Naive thymus-derived CD8-positive, alpha-beta T cell (primary cell): Measurements from ENCODE around the gene SLC43A1. TPM values are rescaled to one million over a fixed set of nuclear protein-coding genes. Genes with fewer than 3 reads are reported as not detected.

ENCODE experiments used
- ATAC-seq, 2 donors: fragments of 150-1000 bp; cut with Tn5 transposase in 1 of 2; sonication (Bioruptor Pico), chemical (Tn5 transposase) in 1 of 2; 1 replicate in 1 of 2; 2 replicates in 1 of 2; pipeline ENCODE4 v1.10.0; 2021; ENCODE audit warnings: mild to moderate bottlenecking in 2 of 2, moderate library complexity in 2 of 2
- POLR2A ChIA-PET: fragments of 350-600 bp; sonication (Branson Sonifier 250); formaldehyde crosslinking; loops from one replicate; lab custom pipeline; 2021; ENCODE audit warnings: antibody characterized with exemption; lab: Charles Lee
- DNase-seq, 10 donors: peaks; one replicate each; pipeline versions ENCODE4 v3.0.0 to v3.0.0-alpha.2; 2020 to 2022
- H3K27ac Mint-ChIP-seq, 10 donors: one replicate each; pipeline ENCODE4 v1.8.0; 2020 to 2022; ENCODE audit warnings: mild to moderate bottlenecking in 10 of 10, mixed read lengths in 10 of 10, moderate library complexity in 4 of 10, inconsistent platforms in 1 of 10
- H3K27me3 Mint-ChIP-seq, 5 donors: one replicate each; pipeline ENCODE4 v1.8.0; 2021 to 2022; ENCODE audit warnings: mixed read lengths in 5 of 5
- H3K36me3 Mint-ChIP-seq, 3 donors: one replicate each; pipeline ENCODE4 v1.8.0; 2020 to 2022; ENCODE audit warnings: mixed read lengths in 3 of 3, mild to moderate bottlenecking in 2 of 3, inconsistent platforms in 1 of 3
- H3K4me1 Mint-ChIP-seq, 4 donors: one replicate each; pipeline ENCODE4 v1.8.0; 2021 to 2022; ENCODE audit warnings: mixed read lengths in 4 of 4
- H3K4me3 Mint-ChIP-seq, 10 donors: one replicate each; pipeline ENCODE4 v1.8.0; 2020 to 2022; ENCODE audit warnings: mild to moderate bottlenecking in 10 of 10, mixed read lengths in 10 of 10, moderate library complexity in 6 of 10, inconsistent platforms in 1 of 10
- H3K9me3 Mint-ChIP-seq, 9 donors: one replicate each; pipeline ENCODE4 v1.8.0; 2020 to 2022; ENCODE audit warnings: mixed read lengths in 9 of 9, mild to moderate bottlenecking in 3 of 9, inconsistent platforms in 1 of 9, moderate library complexity in 1 of 9
- polyA plus RNA-seq, 3 donors: library from polyadenylated mRNA; unstranded; fragments of 300-500 nt; fragmentation: Illumina TruSeq; gene quantifications; one replicate each; pipeline ENCODE4 v1.2.3, GENCODE V29; 2021
- total RNA-seq, 8 experiments: library from RNA in 2 of 8; stranded (reverse) in 2 of 8; gene quantifications; one replicate each; pipeline ENCODE4 v1.2.3 and lab custom pipeline; 2021 to 2026

SLC43A1 gene
- total and polyA plus RNA-seq, 5 experiments from 2014 or later, result 15.3 to 27.8 (median 23.2) TPM

DNA sequence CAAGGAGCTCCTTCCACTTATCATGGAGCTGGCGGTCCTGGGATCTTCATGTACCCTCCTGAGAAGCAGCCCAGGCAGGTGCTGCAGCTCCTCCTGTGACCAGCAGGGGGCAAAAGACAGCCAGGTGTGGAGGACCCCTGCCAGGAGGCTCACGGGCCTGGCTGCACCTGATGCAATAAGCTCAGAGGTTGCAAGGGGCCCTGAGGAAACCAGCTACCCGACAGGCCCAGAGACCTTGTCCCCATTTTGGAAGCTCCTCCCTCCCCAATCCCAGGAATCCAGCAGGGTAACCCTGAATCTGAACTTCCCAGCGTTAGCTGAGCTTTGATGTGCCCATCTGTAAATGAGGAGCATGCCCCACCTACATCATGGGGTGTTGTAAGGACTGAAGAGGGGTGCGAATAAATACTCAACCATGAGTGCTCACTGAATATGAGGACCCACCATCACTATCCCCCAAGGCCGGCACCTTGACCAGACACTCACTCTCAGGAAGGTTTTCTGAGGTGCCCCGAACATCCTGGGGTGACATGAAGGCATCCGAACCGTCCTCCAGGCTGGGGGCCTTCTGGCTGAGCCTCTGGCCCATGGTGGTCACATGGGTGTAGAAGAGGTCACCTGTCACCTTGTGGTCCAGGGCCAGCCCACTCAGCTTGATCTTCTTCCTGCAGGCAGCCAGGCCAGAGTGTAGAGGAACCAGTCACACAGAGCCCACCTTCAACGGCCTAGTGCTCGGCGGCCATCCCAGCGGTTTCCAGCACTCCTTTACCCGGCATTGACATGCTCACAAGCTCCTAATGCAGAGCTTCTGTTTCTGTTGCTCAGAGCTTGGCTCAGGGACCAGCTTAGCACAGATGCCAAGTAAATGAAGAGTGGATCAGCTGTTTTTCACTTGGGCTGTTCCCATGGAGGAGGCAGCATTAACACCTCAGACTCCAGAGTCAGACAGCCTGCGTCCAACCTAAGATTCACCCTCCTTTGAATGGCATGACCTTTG, 21.7 kb downstream of the SLC43A1 start:
- peak overlapping the region in 1 of 10 donors; percentile 48 for H3K27ac Mint-ChIP-seq
- peak; percentile 60 to 87 (median 74) for DNase-seq
- H3K27me3 Mint-ChIP-seq, result peaks cover 0 to 5% (median 2%) of the 10 kb centered on the region in 5 donors
- peaks cover 0 to under 1% (median 0%) of the 10 kb centered on the region in 4 donors for H3K4me1 Mint-ChIP-seq
- peaks cover 2 to 50% (median 19%) of the 10 kb centered on the region in 3 donors for H3K36me3 Mint-ChIP-seq
- no peaks in the 10 kb centered on the region for H3K9me3 Mint-ChIP-seq
- POLR2A ChIA-PET, result interaction anchor here (0.6 to 2.5 kb wide), 6 partner anchors 13 to 45 kb away, joined by 3 to 39 read pairs (median 4); partner anchors contain the start of gene TIMM10
- ATAC-seq, result peak; percentile 95 to 99
- no peak overlapping the region for H3K4me3 Mint-ChIP-seq

DNA sequence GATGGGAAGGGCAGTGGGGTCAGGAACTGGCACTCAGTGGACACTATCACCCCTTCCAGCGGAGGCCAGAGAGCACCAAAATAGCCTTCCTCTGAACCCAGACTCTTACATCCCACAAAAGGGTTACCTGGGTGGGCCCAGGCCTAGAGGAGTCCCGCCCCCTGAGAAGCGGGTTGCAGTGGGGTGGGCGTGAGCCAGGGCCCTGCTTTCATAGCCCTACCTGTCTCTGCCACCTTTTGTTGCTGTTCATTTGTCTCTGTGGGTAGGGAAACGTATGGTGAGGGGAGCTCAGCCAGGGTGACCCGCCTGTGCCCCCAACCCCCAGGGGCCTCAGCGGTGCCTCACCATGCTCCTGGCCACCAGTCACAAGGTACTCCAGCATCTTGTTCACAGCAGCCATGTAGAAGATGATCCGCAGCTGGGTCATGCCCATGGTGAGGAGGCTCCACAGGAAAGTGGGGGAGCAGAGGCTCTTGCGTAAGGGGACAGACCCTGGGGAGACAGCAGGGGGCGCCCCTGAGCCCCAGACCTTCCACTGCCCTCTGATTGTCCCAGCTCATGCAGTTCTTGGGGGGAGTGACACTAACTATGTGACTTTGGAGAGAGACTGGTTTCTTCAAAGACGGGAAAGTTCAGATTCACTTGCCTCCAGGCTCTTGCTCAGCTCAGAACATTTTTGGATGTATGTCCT, 24.0 kb downstream of the SLC43A1 start:
- Mint-ChIP-seq H3K36me3 (peaks cover 18 to 52% (median 37%) of the 10 kb centered on the region in 3 donors), H3K4me1 (peaks cover 0 to 5% (median 0%) of the 10 kb centered on the region in 4 donors), H3K27me3 (peaks cover 4 to 23% (median 17%) of the 10 kb centered on the region in 5 donors), H3K27ac (no peak overlapping the region), H3K4me3 (no peak overlapping the region), H3K9me3 (no peaks in the 10 kb centered on the region)
- POLR2A ChIA-PET, result interaction anchor here (0.6 to 1.0 kb wide), 2 partner anchors 32 to 39 kb away, joined by 3 to 5 read pairs; partner anchors contain the start of gene TIMM10
- ATAC-seq, result peak; percentile 40 to 59
- peak in 7 of 10 donors; percentile 31 to 68 (median 41) for DNase-seq

DNA sequence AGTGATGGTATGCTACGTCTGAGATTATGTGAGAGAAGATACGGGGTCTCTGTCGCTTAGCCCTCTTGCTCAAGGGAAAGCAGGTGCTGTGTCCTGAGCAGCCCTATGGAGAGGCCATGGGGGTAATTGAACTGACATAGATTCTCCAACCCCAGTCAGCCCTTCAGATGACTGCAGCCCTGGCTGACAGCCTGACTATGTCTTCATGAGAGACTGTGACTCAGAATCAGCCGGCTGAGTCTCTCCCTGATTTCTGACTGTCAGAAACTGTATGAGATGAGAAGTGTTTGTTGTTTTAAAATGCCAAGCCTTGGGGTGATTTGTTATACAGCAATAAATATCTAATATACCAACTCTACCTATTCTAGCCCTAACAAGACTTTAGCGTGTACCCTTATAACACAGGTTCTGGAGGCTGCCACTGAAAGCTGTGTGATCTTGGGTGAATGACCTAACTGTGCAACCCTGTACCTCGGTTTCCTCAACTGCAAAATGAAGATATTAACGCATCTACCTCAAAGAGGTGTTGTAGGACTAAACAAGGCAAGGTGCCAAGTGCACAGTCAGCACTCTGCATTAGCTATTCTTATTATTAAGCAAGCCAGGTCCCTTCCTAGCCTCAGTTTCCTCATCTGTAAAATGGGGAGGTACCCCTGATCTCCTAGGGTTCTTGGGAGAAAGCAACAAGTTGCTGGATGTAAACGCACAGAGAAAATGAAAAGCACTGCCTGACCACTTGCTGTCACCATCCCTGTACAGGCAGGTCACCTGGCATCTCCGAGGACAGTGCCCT, 24.9 kb downstream of the SLC43A1 start:
- Mint-ChIP-seq H3K36me3 (peaks cover 21 to 54% (median 41%) of the 10 kb centered on the region in 3 donors), H3K27me3 (peaks cover 4 to 27% (median 17%) of the 10 kb centered on the region in 5 donors), H3K4me3 (no peak overlapping the region), H3K27ac (no peak overlapping the region), H3K4me1 (peaks cover 0 to 5% (median 0%) of the 10 kb centered on the region in 4 donors), H3K9me3 (no peaks in the 10 kb centered on the region)
- POLR2A ChIA-PET, result interaction anchor here (1.0 kb wide), 1 partner anchor 40 kb away, joined by 5 read pairs; the partner anchor contains the start of gene TIMM10
- ATAC-seq, result no peak
- DNase-seq, result no peak

GRCh38 chr11:57487920-57488659, 27.4 kb downstream of the SLC43A1 start:
- H3K4me3 Mint-ChIP-seq, result no peak overlapping the region
- H3K27ac Mint-ChIP-seq, result no peak overlapping the region
- POLR2A ChIA-PET, result no interaction called here
- H3K27me3 Mint-ChIP-seq, result peaks cover 8 to 40% (median 25%) of the 10 kb centered on the region in 5 donors
- peaks cover 23 to 69% (median 55%) of the 10 kb centered on the region in 3 donors for H3K36me3 Mint-ChIP-seq
- H3K9me3 Mint-ChIP-seq, result no peaks in the 10 kb centered on the region
- ATAC-seq (no peak), DNase-seq (no peak)
- H3K4me1 Mint-ChIP-seq, result peaks cover 0 to 17% (median 3%) of the 10 kb centered on the region in 4 donors

GRCh38 chr11:57487021-57487778, 28.3 kb downstream of the SLC43A1 start:
- no peak overlapping the region for H3K27ac Mint-ChIP-seq
- ATAC-seq (no peak), DNase-seq (no peak)
- peaks cover 8 to 40% (median 25%) of the 10 kb centered on the region in 5 donors for H3K27me3 Mint-ChIP-seq
- H3K36me3 Mint-ChIP-seq, result peaks cover 23 to 69% (median 55%) of the 10 kb centered on the region in 3 donors
- POLR2A ChIA-PET, result no interaction called here
- no peaks in the 10 kb centered on the region for H3K9me3 Mint-ChIP-seq
- H3K4me1 Mint-ChIP-seq, result peaks cover 0 to 18% (median 3%) of the 10 kb centered on the region in 4 donors
- no peak overlapping the region for H3K4me3 Mint-ChIP-seq

GRCh38 chr11:57485217-57485990, 30.1 kb downstream of the SLC43A1 start:
- Mint-ChIP-seq H3K4me1 (peaks cover 0 to 24% (median 8%) of the 10 kb centered on the region in 4 donors), H3K4me3 (no peak overlapping the region), H3K36me3 (peaks cover 23 to 60% (median 48%) of the 10 kb centered on the region in 3 donors), H3K27me3 (peaks cover 8 to 40% (median 25%) of the 10 kb centered on the region in 5 donors), H3K27ac (no peak overlapping the region), H3K9me3 (no peaks in the 10 kb centered on the region)
- DNase-seq (peak in 1 of 10 donors; percentile 15), ATAC-seq (no peak)
- POLR2A ChIA-PET, result no interaction called here

GRCh38 chr11:57484141-57484710, 31.3 kb downstream of the SLC43A1 start:
- Mint-ChIP-seq H3K4me3 (no peak overlapping the region), H3K4me1 (peaks cover 4 to 28% (median 12%) of the 10 kb centered on the region in 4 donors), H3K36me3 (peaks cover 23 to 51% (median 43%) of the 10 kb centered on the region in 3 donors), H3K27ac (peak overlapping the region in 1 of 10 donors; percentile 24), H3K9me3 (no peaks in the 10 kb centered on the region), H3K27me3 (peaks cover 8 to 39% (median 25%) of the 10 kb centered on the region in 5 donors)
- no peak for DNase-seq
- ATAC-seq, result no peak
- POLR2A ChIA-PET, result interaction anchor here (0.6 to 1.2 kb wide), 3 partner anchors 23 to 128 kb away, joined by 3 to 4 read pairs (median 3); no protein-coding TSS in a partner anchor

DNA sequence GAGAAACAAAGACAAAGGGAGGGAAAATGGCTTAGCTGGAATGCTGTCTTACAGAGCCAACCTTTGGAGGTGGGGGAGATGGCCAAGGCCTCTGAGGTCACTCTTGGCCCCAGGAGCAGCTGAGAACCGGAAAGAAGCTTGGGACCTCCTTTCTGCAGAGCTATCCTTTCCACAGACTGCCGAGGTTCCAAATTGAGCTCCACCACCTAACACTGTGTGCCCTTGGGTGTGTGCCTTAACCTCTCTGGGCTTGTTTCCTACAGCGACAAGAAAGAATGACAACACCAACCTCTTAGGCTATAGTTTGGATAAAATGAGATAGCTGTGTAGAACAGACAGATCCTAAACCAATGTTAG, 32.0 kb downstream of the SLC43A1 start:
- peaks cover 4 to 28% (median 12%) of the 10 kb centered on the region in 4 donors for H3K4me1 Mint-ChIP-seq
- peak overlapping the region in 3 of 10 donors; percentile 18 to 56 (median 45) for H3K4me3 Mint-ChIP-seq
- POLR2A ChIA-PET, result interaction anchor here (0.9 to 1.2 kb wide), 3 partner anchors 22 to 31 kb away, joined by 3 to 4 read pairs (median 3); no protein-coding TSS in a partner anchor
- peaks cover 18 to 44% (median 36%) of the 10 kb centered on the region in 3 donors for H3K36me3 Mint-ChIP-seq
- H3K9me3 Mint-ChIP-seq, result no peaks in the 10 kb centered on the region
- no peak for ATAC-seq
- peaks cover 8 to 33% (median 20%) of the 10 kb centered on the region in 5 donors for H3K27me3 Mint-ChIP-seq
- DNase-seq, result no peak
- H3K27ac Mint-ChIP-seq, result no peak overlapping the region

- peaks cover 4 to 30% (median 10%) of the 10 kb centered on the region in 4 donors for H3K4me1 Mint-ChIP-seq
- H3K27me3 Mint-ChIP-seq, result peaks cover 4 to 27% (median 15%) of the 10 kb centered on the region in 5 donors
- peak overlapping the region in 8 of 10 donors; percentile 6 to 56 (median 40) for H3K4me3 Mint-ChIP-seq
- ATAC-seq (peak; percentile 86 to 92), DNase-seq (peak; percentile 47 to 76 (median 68))
- peak overlapping the region in 1 of 10 donors; percentile 5 for H3K27ac Mint-ChIP-seq
- POLR2A ChIA-PET, result interaction anchor here (0.9 to 1.2 kb wide), 4 partner anchors 22 to 32 kb away, joined by 3 to 4 read pairs (median 3); partner anchors contain the start of gene RTN4RL2
- H3K36me3 Mint-ChIP-seq, result peaks cover 13 to 39% (median 31%) of the 10 kb centered on the region in 3 donors
- no peaks in the 10 kb centered on the region for H3K9me3 Mint-ChIP-seq
These were observed 32.5 kb downstream of the SLC43A1 start for GRCh38 chr11:57482782-57483561.
